ENCODE measurements around the gene BZW1.

Gene BZW1

DNA sequence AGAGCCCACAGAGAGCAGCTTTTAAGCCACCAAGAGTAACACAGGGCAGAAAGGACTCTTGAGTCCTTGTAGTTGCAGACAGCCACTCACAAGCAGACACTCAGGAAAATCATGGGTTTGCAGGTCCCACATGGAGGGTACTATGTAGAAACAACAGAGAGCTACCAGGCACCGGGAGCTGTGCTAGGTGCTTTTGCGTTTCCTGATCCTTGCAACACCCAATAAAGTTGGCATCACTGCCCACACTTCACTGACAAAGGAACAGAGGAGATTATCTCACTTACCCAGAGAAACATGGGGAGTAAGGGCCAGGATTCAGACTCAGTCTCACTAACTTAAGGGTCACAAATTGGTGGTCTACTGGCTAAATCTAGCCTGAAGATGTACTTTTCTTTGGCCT lies 32.5 kb upstream of the BZW1 start:
- no peaks in the 10 kb centered on the region for H3K4me1 ChIP-seq (ENCODE audit: insufficient read depth, low read length, poor library complexity, severe bottlenecking)
- H3K9me3 ChIP-seq (ENCODE audit: insufficient read depth, low read depth, low read length) = no peaks in the 10 kb centered on the region
- no peaks in the 10 kb centered on the region for H3K79me2 ChIP-seq (ENCODE audit: insufficient read depth, low read length)
- H3F3A ChIP-seq (ENCODE audit: low read depth) = no peaks in the 10 kb centered on the region
- no peaks in the 10 kb centered on the region for H3K9me2 ChIP-seq (replicated peaks; ENCODE audit: low read depth, low read length)
- H4K20me1 ChIP-seq (ENCODE audit: insufficient read depth, low read length, poor library complexity, severe bottlenecking) = no peaks in the 10 kb centered on the region
- no peak for TF ChIP-seq EZH2phosphoT487 (IDR thresholded peaks at IDR 0.05; ENCODE audit: borderline replicate concordance)
- TF ChIP-seq, protein P1, sequence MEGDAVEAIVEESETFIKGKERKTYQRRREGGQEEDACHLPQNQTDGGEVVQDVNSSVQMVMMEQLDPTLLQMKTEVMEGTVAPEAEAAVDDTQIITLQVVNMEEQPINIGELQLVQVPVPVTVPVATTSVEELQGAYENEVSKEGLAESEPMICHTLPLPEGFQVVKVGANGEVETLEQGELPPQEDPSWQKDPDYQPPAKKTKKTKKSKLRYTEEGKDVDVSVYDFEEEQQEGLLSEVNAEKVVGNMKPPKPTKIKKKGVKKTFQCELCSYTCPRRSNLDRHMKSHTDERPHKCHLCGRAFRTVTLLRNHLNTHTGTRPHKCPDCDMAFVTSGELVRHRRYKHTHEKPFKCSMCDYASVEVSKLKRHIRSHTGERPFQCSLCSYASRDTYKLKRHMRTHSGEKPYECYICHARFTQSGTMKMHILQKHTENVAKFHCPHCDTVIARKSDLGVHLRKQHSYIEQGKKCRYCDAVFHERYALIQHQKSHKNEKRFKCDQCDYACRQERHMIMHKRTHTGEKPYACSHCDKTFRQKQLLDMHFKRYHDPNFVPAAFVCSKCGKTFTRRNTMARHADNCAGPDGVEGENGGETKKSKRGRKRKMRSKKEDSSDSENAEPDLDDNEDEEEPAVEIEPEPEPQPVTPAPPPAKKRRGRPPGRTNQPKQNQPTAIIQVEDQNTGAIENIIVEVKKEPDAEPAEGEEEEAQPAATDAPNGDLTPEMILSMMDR (conservative IDR thresholded peaks at IDR 0.05; ENCODE audit: low read length) = no peak
- H3K4me2 ChIP-seq (ENCODE audit: low read depth, low read length, poor library complexity, severe bottlenecking) = no peak overlapping the region
- no peak overlapping the region for H2AFZ ChIP-seq (ENCODE audit: low read length)
- no peaks in the 10 kb centered on the region for H3K27me3 ChIP-seq (ENCODE audit: insufficient read depth, low read length, poor library complexity, severe bottlenecking)
- H3K9ac ChIP-seq (ENCODE audit: low read depth, low read length, poor library complexity, severe bottlenecking) = no peak overlapping the region
- no peaks in the 10 kb centered on the region for H3K36me3 ChIP-seq (ENCODE audit: insufficient read depth, low read length)
- no peak overlapping the region for H3K4me3 ChIP-seq (ENCODE audit: low read length, poor library complexity, severe bottlenecking)

DNA sequence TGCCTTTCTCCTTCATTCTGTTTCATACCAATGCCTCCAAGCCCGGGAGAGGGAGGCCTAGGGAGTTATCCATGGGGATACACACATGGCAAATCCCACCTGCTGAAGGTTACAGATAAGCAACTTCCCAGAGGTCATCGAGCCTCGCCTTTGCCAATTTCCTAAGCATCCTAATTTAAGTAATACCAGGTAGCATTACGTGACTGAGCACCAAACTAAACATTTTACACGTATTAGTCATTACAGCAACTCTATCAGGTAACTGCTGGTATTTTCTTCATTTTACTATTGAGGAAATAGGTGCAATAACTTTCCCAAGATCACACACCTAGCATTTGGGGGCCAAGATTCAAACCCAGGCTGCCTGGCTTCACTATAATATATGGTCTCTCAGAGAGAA lies 30.1 kb upstream of the BZW1 start:
- Histone ChIP-seq H3K9me2 (replicated peaks; ENCODE audit: low read depth, low read length) (no peaks in the 10 kb centered on the region), H3K9ac (ENCODE audit: low read depth, low read length, poor library complexity, severe bottlenecking) (no peak overlapping the region), H3K4me2 (ENCODE audit: low read depth, low read length, poor library complexity, severe bottlenecking) (no peak overlapping the region), H3K79me2 (ENCODE audit: insufficient read depth, low read length) (no peaks in the 10 kb centered on the region), H3K27me3 (ENCODE audit: insufficient read depth, low read length, poor library complexity, severe bottlenecking) (no peaks in the 10 kb centered on the region), H3K9me3 (ENCODE audit: insufficient read depth, low read depth, low read length) (no peaks in the 10 kb centered on the region), H3F3A (ENCODE audit: low read depth) (no peaks in the 10 kb centered on the region), H3K4me1 (ENCODE audit: insufficient read depth, low read length, poor library complexity, severe bottlenecking) (no peaks in the 10 kb centered on the region), H4K20me1 (ENCODE audit: insufficient read depth, low read length, poor library complexity, severe bottlenecking) (no peaks in the 10 kb centered on the region), H2AFZ (ENCODE audit: low read length) (no peak overlapping the region), H3K4me3 (ENCODE audit: low read length, poor library complexity, severe bottlenecking) (no peak overlapping the region), H3K36me3 (ENCODE audit: insufficient read depth, low read length) (no peaks in the 10 kb centered on the region)
- no peak for TF ChIP-seq EZH2phosphoT487 (IDR thresholded peaks at IDR 0.05; ENCODE audit: borderline replicate concordance)
- TF ChIP-seq, protein P1 (conservative IDR thresholded peaks at IDR 0.05; ENCODE audit: low read length) = no peak

DNA sequence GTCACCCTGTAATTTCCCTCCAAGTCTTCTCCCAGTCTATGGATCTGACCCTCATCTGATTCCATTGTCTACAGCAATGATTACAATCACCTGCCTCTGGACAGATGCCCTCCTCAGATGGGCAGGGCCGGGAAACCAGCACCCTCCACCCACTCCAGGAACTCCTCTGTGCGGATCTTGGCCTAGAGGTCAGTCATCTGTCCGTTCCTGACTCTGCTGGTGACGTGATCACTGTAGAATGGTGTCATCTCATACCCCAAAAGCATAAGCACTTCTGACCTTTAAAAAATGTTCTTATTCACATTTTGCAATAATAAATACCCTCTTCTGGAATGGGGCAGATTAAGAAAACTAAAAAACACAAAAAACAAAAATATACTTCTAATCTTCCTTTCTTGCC lies 29.5 kb upstream of the BZW1 start:
- no peaks in the 10 kb centered on the region for H3F3A ChIP-seq (ENCODE audit: low read depth)
- no peak for TF ChIP-seq EZH2phosphoT487 (IDR thresholded peaks at IDR 0.05; ENCODE audit: borderline replicate concordance)
- TF ChIP-seq, protein P1 (conservative IDR thresholded peaks at IDR 0.05; ENCODE audit: low read length) = no peak
- H4K20me1 ChIP-seq (ENCODE audit: insufficient read depth, low read length, poor library complexity, severe bottlenecking) = no peaks in the 10 kb centered on the region
- H3K9ac ChIP-seq (ENCODE audit: low read depth, low read length, poor library complexity, severe bottlenecking) = no peak overlapping the region
- no peaks in the 10 kb centered on the region for H3K36me3 ChIP-seq (ENCODE audit: insufficient read depth, low read length)
- H2AFZ ChIP-seq (ENCODE audit: low read length) = no peak overlapping the region
- H3K9me2 ChIP-seq (replicated peaks; ENCODE audit: low read depth, low read length) = no peaks in the 10 kb centered on the region
- no peaks in the 10 kb centered on the region for H3K27me3 ChIP-seq (ENCODE audit: insufficient read depth, low read length, poor library complexity, severe bottlenecking)
- no peak overlapping the region for H3K4me3 ChIP-seq (ENCODE audit: low read length, poor library complexity, severe bottlenecking)
- H3K79me2 ChIP-seq (ENCODE audit: insufficient read depth, low read length) = no peaks in the 10 kb centered on the region
- no peak overlapping the region for H3K4me2 ChIP-seq (ENCODE audit: low read depth, low read length, poor library complexity, severe bottlenecking)
- no peaks in the 10 kb centered on the region for H3K4me1 ChIP-seq (ENCODE audit: insufficient read depth, low read length, poor library complexity, severe bottlenecking)
- no peaks in the 10 kb centered on the region for H3K9me3 ChIP-seq (ENCODE audit: insufficient read depth, low read depth, low read length)
